ENCODE results near the gene ELMOD2. TPM values are rescaled to one million over a fixed set of nuclear protein-coding genes. Genes with fewer than 3 reads are reported as not detected.
A peak's percentile ranks its signal among the peaks of the same experiment; 100 is the strongest.
"Not testable (repeated sequence)": the region's sequence is repeated elsewhere in the genome, so short reads cannot be mapped to it uniquely, and the experiment has no call there.

Gene ELMOD2
- total RNA-seq, 1 experiment from 2014 or later = 37.2 TPM

DNA sequence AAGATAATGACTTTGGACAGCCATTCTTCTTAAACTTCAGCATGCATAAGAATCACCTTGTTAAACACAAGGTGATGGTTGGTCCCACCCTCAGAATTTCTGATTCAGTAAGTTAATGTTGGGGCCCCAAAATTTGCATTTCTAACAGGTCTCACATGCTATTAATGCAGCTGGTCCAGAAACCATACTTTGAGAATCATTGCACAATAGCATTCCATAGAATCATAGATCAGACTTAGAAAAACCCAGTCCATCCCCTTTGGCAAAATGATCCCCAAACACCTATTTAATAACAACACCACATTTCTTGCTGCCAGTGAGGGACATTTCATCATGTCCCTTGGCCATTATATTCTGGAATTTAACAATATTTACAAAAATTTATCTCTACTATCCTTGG, 19.7 kb upstream of the ELMOD2 start:
- H3K4me3 ChIP-seq (ENCODE audit: low read depth, low read length, poor library complexity, severe bottlenecking) = no peak overlapping the region
- no peaks in the 10 kb centered on the region for H3K4me1 ChIP-seq (ENCODE audit: insufficient read depth, low read length, poor library complexity, severe bottlenecking)
- H3K36me3 ChIP-seq (ENCODE audit: insufficient read depth, low read length, poor library complexity, severe bottlenecking) = no peaks in the 10 kb centered on the region
- POLR2A ChIA-PET (ENCODE audit: low non-redundant PET) = no interaction called here
- H3K9me3 ChIP-seq (ENCODE audit: low read depth, low read length, poor library complexity, severe bottlenecking) = no peaks in the 10 kb centered on the region
- CTCF ChIA-PET = no interaction called here
- H3K27me3 ChIP-seq (replicated peaks; ENCODE audit: insufficient read depth, low read depth, low read length, poor library complexity) = peaks cover 26% of the 10 kb centered on the region
- no peak overlapping the region for H3K27ac ChIP-seq (ENCODE audit: low read depth, low read length, poor library complexity, severe bottlenecking)
- BruUV-seq (replicated peaks) = no TSS peak
- intact Hi-C loops (cut with micrococcal nuclease; ENCODE audit: unreplicated experiment) = no loop called here
- TF ChIP-seq EZH2 (IDR thresholded peaks at IDR 0.05; ENCODE audit: borderline replicate concordance, low read depth, low read length, poor library complexity, severe bottlenecking) = no peak
- TF ChIP-seq, protein P1, sequence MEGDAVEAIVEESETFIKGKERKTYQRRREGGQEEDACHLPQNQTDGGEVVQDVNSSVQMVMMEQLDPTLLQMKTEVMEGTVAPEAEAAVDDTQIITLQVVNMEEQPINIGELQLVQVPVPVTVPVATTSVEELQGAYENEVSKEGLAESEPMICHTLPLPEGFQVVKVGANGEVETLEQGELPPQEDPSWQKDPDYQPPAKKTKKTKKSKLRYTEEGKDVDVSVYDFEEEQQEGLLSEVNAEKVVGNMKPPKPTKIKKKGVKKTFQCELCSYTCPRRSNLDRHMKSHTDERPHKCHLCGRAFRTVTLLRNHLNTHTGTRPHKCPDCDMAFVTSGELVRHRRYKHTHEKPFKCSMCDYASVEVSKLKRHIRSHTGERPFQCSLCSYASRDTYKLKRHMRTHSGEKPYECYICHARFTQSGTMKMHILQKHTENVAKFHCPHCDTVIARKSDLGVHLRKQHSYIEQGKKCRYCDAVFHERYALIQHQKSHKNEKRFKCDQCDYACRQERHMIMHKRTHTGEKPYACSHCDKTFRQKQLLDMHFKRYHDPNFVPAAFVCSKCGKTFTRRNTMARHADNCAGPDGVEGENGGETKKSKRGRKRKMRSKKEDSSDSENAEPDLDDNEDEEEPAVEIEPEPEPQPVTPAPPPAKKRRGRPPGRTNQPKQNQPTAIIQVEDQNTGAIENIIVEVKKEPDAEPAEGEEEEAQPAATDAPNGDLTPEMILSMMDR (conservative IDR thresholded peaks at IDR 0.05; ENCODE audit: low read depth, low read length) = no peak
- DNase-seq (ENCODE audit: low spot score) = no peak

DNA sequence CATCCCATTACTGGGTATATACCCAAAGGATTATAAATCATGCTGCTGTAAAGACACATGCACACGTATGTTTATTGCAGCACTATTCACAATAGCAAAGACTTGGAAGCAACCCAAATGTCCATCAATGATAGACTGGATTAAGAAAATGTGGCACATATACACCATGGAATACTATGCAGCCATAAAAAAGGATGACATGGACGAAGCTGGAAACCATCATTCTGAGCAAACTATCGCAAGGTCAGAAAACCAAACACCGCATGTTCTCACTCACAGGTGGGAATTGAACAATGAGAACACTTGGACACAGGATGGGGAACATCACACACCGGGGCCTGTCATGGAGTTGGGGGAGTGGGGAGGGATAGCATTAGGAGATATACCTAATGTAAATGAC, 10.2 kb upstream of the ELMOD2 start:
- DNase-seq (ENCODE audit: low spot score); H3K4me1 ChIP-seq (ENCODE audit: insufficient read depth, low read length, poor library complexity, severe bottlenecking); POLR2A ChIA-PET (ENCODE audit: low non-redundant PET); H3K27me3 ChIP-seq (replicated peaks; ENCODE audit: insufficient read depth, low read depth, low read length, poor library complexity); CTCF ChIA-PET; H3K27ac ChIP-seq (ENCODE audit: low read depth, low read length, poor library complexity, severe bottlenecking); BruUV-seq (replicated peaks); intact Hi-C loops (cut with micrococcal nuclease; ENCODE audit: unreplicated experiment); H3K9me3 ChIP-seq (ENCODE audit: low read depth, low read length, poor library complexity, severe bottlenecking); H3K36me3 ChIP-seq (ENCODE audit: insufficient read depth, low read length, poor library complexity, severe bottlenecking); H3K4me3 ChIP-seq (ENCODE audit: low read depth, low read length, poor library complexity, severe bottlenecking): not testable (repeated sequence)

DNA sequence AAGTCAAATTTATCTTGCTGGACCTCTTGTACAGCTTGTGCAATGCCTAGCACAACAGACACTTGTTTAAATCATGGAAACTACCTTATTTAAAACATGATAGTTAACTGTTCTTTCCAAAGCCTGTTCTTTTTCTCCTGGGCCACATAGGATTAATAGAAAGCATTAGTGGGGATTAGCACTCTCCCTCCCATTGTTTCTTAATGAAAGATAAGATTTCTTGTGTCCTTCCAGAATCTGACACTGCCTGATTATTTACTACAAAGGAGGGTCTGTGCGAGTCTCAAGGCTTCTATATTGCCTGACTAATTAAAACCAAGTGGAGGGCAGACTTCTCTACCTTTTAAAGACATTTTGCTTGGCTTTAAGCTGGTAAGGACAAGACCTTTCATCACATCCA, 8.5 kb upstream of the ELMOD2 start:
- POLR2A ChIA-PET (ENCODE audit: low non-redundant PET) = no interaction called here
- BruUV-seq (replicated peaks) = no TSS peak
- H3K27me3 ChIP-seq (replicated peaks; ENCODE audit: insufficient read depth, low read depth, low read length, poor library complexity) = no peaks in the 10 kb centered on the region

DNA sequence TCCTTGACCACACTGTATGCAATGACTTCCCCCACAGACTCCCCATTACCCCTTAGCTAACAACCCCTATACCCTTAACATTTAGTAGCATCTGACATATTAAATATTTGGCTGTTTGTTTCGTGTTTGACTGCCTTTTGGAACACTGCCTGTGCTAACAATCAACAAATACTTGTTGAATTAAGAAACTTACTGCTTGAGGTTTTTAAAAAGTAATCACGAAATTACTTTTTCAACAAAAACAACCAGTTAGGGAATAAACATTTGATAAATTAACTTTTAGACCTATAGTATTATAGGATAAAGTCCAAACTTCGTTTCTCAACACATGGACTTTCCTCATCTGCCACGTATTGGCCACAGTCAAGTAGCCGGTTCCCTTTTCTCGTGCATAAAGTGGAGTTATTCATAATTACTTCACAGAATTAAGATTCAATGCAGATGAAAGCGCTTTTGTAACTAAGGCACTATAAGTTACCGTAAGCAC, 555 bp upstream of the ELMOD2 start:
- Histone ChIP-seq H3K27ac (ENCODE audit: low read depth, low read length, poor library complexity, severe bottlenecking) (no peak overlapping the region), H3K27me3 (replicated peaks; ENCODE audit: insufficient read depth, low read depth, low read length, poor library complexity) (no peaks in the 10 kb centered on the region), H3K36me3 (ENCODE audit: insufficient read depth, low read length, poor library complexity, severe bottlenecking) (peaks cover 11% of the 10 kb centered on the region), H3K4me3 (ENCODE audit: low read depth, low read length, poor library complexity, severe bottlenecking) (peak overlapping the region; percentile 82), H3K4me1 (ENCODE audit: insufficient read depth, low read length, poor library complexity, severe bottlenecking) (peaks cover 4% of the 10 kb centered on the region), H3K9me3 (ENCODE audit: low read depth, low read length, poor library complexity, severe bottlenecking) (no peaks in the 10 kb centered on the region)
- no TSS peak for BruUV-seq (replicated peaks)
- POLR2A ChIA-PET (ENCODE audit: low non-redundant PET) = no interaction called here
- intact Hi-C loops (cut with micrococcal nuclease; ENCODE audit: unreplicated experiment) = loop anchor here (10.0 kb wide), 1 partner anchor 159 kb away; no protein-coding TSS in a partner anchor
- DNase-seq (ENCODE audit: low spot score) = no peak
- TF ChIP-seq EZH2 (IDR thresholded peaks at IDR 0.05; ENCODE audit: borderline replicate concordance, low read depth, low read length, poor library complexity, severe bottlenecking) = no peak
- TF ChIP-seq, protein P1 (conservative IDR thresholded peaks at IDR 0.05; ENCODE audit: low read depth, low read length) = no peak
- CTCF ChIA-PET = interaction anchor here (0.6 kb wide), 1 partner anchor 191 kb away, joined by 6 read pairs; no protein-coding TSS in a partner anchor

More for the DNA sequence above, 8.5 kb upstream of the ELMOD2 start:
- intact Hi-C loops (cut with micrococcal nuclease; ENCODE audit: unreplicated experiment) = no loop called here
- Histone ChIP-seq H3K27ac (ENCODE audit: low read depth, low read length, poor library complexity, severe bottlenecking) (no peak overlapping the region), H3K9me3 (ENCODE audit: low read depth, low read length, poor library complexity, severe bottlenecking) (no peaks in the 10 kb centered on the region), H3K36me3 (ENCODE audit: insufficient read depth, low read length, poor library complexity, severe bottlenecking) (no peaks in the 10 kb centered on the region), H3K4me1 (ENCODE audit: insufficient read depth, low read length, poor library complexity, severe bottlenecking) (no peaks in the 10 kb centered on the region), H3K4me3 (ENCODE audit: low read depth, low read length, poor library complexity, severe bottlenecking) (no peak overlapping the region)
- no peak for TF ChIP-seq EZH2 (IDR thresholded peaks at IDR 0.05; ENCODE audit: borderline replicate concordance, low read depth, low read length, poor library complexity, severe bottlenecking)
- TF ChIP-seq, protein P1 (conservative IDR thresholded peaks at IDR 0.05; ENCODE audit: low read depth, low read length) = no peak
- CTCF ChIA-PET = no interaction called here
- no peak for DNase-seq (ENCODE audit: low spot score)
